Skeletal muscle satellite cell (primary cell): ENCODE results near the gene KCNK15.
A peak's percentile ranks its signal among the peaks of the same experiment; 100 is the strongest.

Experiments
- H3K27me3 ChIP-seq: 2 replicates; pipeline ENCODE4 v1.7.0; 2013; ENCODE audit warnings: low read length; ENCODE audit not compliant: control insufficient read depth, insufficient read depth
- H3K36me3 ChIP-seq: 2 replicates; pipeline ENCODE4 v1.7.0; 2013; ENCODE audit warnings: mild to moderate bottlenecking, control low read depth, low read length; ENCODE audit not compliant: insufficient read depth
- H3K4me1 ChIP-seq: 2 replicates; pipeline ENCODE4 v1.7.0; 2013; ENCODE audit warnings: low read length; ENCODE audit not compliant: control insufficient read depth, insufficient read depth
- H3K4me2 ChIP-seq: 2 replicates; pipeline ENCODE4 v1.7.0; 2013; ENCODE audit warnings: mild to moderate bottlenecking, low read length
- H3K4me3 ChIP-seq: 2 replicates; pipeline ENCODE4 v1.7.0; 2013; ENCODE audit warnings: low read length
- H3K9ac ChIP-seq: 2 replicates; pipeline ENCODE4 v1.7.0; 2013; ENCODE audit warnings: mild to moderate bottlenecking, low read depth, low read length, moderate library complexity
- H3K9me3 ChIP-seq: replicated peaks from 2 replicates; pipeline ENCODE4 v1.7.0; 2013; ENCODE audit warnings: mild to moderate bottlenecking, control low read depth, low read length

KCNK15 gene

GRCh38 chr20:44727651-44728050 lies 18.0 kb upstream of the KCNK15 start:
- no peak overlapping the region for H3K4me2 ChIP-seq
- H3K4me1 ChIP-seq, result peaks cover 37% of the 10 kb centered on the region
- H3K9me3 ChIP-seq, result no peaks in the 10 kb centered on the region
- H3K4me3 ChIP-seq, result no peak overlapping the region
- peaks cover 7% of the 10 kb centered on the region for H3K27me3 ChIP-seq
- H3K36me3 ChIP-seq, result no peaks in the 10 kb centered on the region
- H3K9ac ChIP-seq, result no peak overlapping the region

GRCh38 chr20:44728801-44729443 lies 16.7 kb upstream of the KCNK15 start:
- no peaks in the 10 kb centered on the region for H3K36me3 ChIP-seq
- peak overlapping the region; percentile 49 for H3K4me3 ChIP-seq
- peak overlapping the region; percentile 75 for H3K4me2 ChIP-seq
- peaks cover 41% of the 10 kb centered on the region for H3K4me1 ChIP-seq
- peak overlapping the region; percentile 68 for H3K9ac ChIP-seq
- no peaks in the 10 kb centered on the region for H3K9me3 ChIP-seq
- peaks cover 7% of the 10 kb centered on the region for H3K27me3 ChIP-seq

- H3K9me3 ChIP-seq, result no peaks in the 10 kb centered on the region
- no peak overlapping the region for H3K4me3 ChIP-seq
- peaks cover 7% of the 10 kb centered on the region for H3K27me3 ChIP-seq
- peaks cover 53% of the 10 kb centered on the region for H3K4me1 ChIP-seq
- no peaks in the 10 kb centered on the region for H3K36me3 ChIP-seq
- H3K9ac ChIP-seq, result peak overlapping the region; percentile 52
- no peak overlapping the region for H3K4me2 ChIP-seq
Measured at GRCh38 chr20:44730441-44730840, 15.2 kb upstream of the KCNK15 start.

- H3K9me3 ChIP-seq, result no peaks in the 10 kb centered on the region
- no peak overlapping the region for H3K4me2 ChIP-seq
- H3K4me3 ChIP-seq, result no peak overlapping the region
- no peaks in the 10 kb centered on the region for H3K27me3 ChIP-seq
- peaks cover 61% of the 10 kb centered on the region for H3K4me1 ChIP-seq
- no peaks in the 10 kb centered on the region for H3K36me3 ChIP-seq
- no peak overlapping the region for H3K9ac ChIP-seq
Measured at GRCh38 chr20:44731657-44732056, 14.0 kb upstream of the KCNK15 start.

GRCh38 chr20:44732327-44732726 lies 13.3 kb upstream of the KCNK15 start:
- peak overlapping the region; percentile 16 for H3K9ac ChIP-seq
- peaks cover 61% of the 10 kb centered on the region for H3K4me1 ChIP-seq
- H3K27me3 ChIP-seq, result no peaks in the 10 kb centered on the region
- H3K36me3 ChIP-seq, result no peaks in the 10 kb centered on the region
- H3K9me3 ChIP-seq, result no peaks in the 10 kb centered on the region
- no peak overlapping the region for H3K4me2 ChIP-seq
- no peak overlapping the region for H3K4me3 ChIP-seq

GRCh38 chr20:44733341-44734069 lies 12.2 kb upstream of the KCNK15 start:
- H3K9ac ChIP-seq, result no peak overlapping the region
- H3K27me3 ChIP-seq, result no peaks in the 10 kb centered on the region
- no peaks in the 10 kb centered on the region for H3K9me3 ChIP-seq
- H3K4me1 ChIP-seq, result peaks cover 56% of the 10 kb centered on the region
- no peak overlapping the region for H3K4me2 ChIP-seq
- no peak overlapping the region for H3K4me3 ChIP-seq
- no peaks in the 10 kb centered on the region for H3K36me3 ChIP-seq

- H3K9ac ChIP-seq, result peak overlapping the region; percentile 16
- H3K9me3 ChIP-seq, result no peaks in the 10 kb centered on the region
- H3K36me3 ChIP-seq, result no peaks in the 10 kb centered on the region
- H3K4me2 ChIP-seq, result peak overlapping the region; percentile 9
- no peak overlapping the region for H3K4me3 ChIP-seq
- no peaks in the 10 kb centered on the region for H3K27me3 ChIP-seq
- peaks cover 43% of the 10 kb centered on the region for H3K4me1 ChIP-seq
Measured at GRCh38 chr20:44734938-44735337, 10.7 kb upstream of the KCNK15 start.

- Histone ChIP-seq H3K4me1 (peaks cover 38% of the 10 kb centered on the region), H3K36me3 (no peaks in the 10 kb centered on the region), H3K9me3 (no peaks in the 10 kb centered on the region), H3K4me2 (peak overlapping the region; percentile 31), H3K4me3 (no peak overlapping the region), H3K27me3 (peaks cover under 1% of the 10 kb centered on the region), H3K9ac (no peak overlapping the region)
Measured at GRCh38 chr20:44735816-44736169, 9.9 kb upstream of the KCNK15 start.

- Histone ChIP-seq H3K9ac (no peak overlapping the region), H3K4me2 (peak overlapping the region; percentile 31), H3K27me3 (peaks cover 7% of the 10 kb centered on the region), H3K36me3 (no peaks in the 10 kb centered on the region), H3K9me3 (no peaks in the 10 kb centered on the region), H3K4me1 (peaks cover 36% of the 10 kb centered on the region), H3K4me3 (peak overlapping the region; percentile 32)
Measured at GRCh38 chr20:44736170-44737021, 9.3 kb upstream of the KCNK15 start.

- peaks cover 14% of the 10 kb centered on the region for H3K27me3 ChIP-seq
- H3K4me1 ChIP-seq, result peaks cover 29% of the 10 kb centered on the region
- no peaks in the 10 kb centered on the region for H3K9me3 ChIP-seq
- no peak overlapping the region for H3K9ac ChIP-seq
- no peak overlapping the region for H3K4me3 ChIP-seq
- no peaks in the 10 kb centered on the region for H3K36me3 ChIP-seq
- H3K4me2 ChIP-seq, result no peak overlapping the region
Measured at GRCh38 chr20:44737116-44737515, 8.5 kb upstream of the KCNK15 start.

GRCh38 chr20:44738813-44739477 lies 6.7 kb upstream of the KCNK15 start:
- H3K4me3 ChIP-seq, result no peak overlapping the region
- H3K36me3 ChIP-seq, result no peaks in the 10 kb centered on the region
- H3K4me1 ChIP-seq, result peaks cover 20% of the 10 kb centered on the region
- no peaks in the 10 kb centered on the region for H3K9me3 ChIP-seq
- H3K27me3 ChIP-seq, result peaks cover 32% of the 10 kb centered on the region
- no peak overlapping the region for H3K9ac ChIP-seq
- no peak overlapping the region for H3K4me2 ChIP-seq
